ENCODE results near the gene PRR14. TPM values are rescaled to one million over a fixed set of nuclear protein-coding genes. Genes with fewer than 3 reads are reported as not detected.

The PRR14 gene
- total and polyA plus RNA-seq, 2 experiments from 2014 or later: 6.6 to 18.7 TPM

DNA sequence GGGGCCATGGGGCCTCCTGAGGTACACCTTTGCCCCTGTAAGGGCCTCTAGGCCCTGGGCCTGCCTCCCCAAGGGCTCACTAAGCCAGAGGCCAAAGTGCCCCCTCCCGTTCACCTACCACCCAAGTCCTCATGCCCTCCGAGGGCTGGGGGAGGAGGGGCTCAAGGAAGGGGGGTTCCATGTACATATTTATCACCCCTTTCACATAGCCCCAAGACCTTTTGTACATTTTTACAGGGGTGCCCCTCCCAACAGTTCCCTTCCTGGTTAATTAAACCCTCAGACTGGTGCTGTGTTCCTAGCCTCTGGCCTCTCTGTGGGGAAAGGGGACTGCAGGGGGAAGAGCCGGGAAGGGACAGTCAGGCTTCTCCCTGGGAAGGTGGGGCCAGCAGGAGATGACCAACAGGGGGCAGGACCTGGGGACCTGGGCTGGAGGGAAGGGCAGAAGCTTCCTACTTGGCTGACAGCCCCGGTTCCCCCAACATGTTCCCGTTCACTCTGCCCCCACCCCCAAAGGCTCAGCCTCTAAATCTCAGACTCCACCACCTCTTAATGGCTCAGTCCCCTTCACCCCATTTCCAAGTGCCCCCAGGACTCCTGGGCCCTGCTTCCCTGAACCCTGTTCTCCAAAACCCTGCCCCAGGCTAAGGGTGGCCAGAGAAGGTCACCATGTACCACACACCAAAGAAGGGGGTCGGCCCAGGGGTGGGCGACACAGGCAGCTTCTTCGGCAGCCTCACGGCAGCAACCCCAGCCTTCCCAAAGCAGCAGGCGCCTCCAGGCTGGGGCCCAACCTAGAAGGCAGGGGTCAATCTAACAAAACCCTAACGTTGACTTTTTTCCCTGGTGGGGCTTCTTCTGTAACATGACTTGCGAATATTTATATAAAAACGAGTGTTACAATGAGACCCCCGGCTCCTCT, 19.4 kb downstream of the PRR14 start:
- Histone ChIP-seq H4K20me1 (ENCODE audit: insufficient read depth, poor library complexity, severe bottlenecking) (peaks cover 11% of the 10 kb centered on the region), H2AFZ (no peak overlapping the region), H3K9me2 (replicated peaks; ENCODE audit: insufficient read depth) (no peaks in the 10 kb centered on the region), H3K36me3 (replicated peaks; ENCODE audit: insufficient read depth, low read depth) (no peaks in the 10 kb centered on the region), H3K4me3 (no peak overlapping the region), H3K27me3 (no peaks in the 10 kb centered on the region), H3K4me2 (no peak overlapping the region), H3K79me2 (peaks cover 4% of the 10 kb centered on the region), H3K27ac (no peak overlapping the region), H3K9me3 (ENCODE audit: low read depth) (no peaks in the 10 kb centered on the region), H3K4me1 (ENCODE audit: insufficient read depth) (no peaks in the 10 kb centered on the region)
- DNase-seq (ENCODE audit: low spot score): no peak
- WGBS (ENCODE audit: low lambda C conversion rate, missing lambda C conversion rate): 96% methylated on average over 12 of the region's 14 CpGs
- TF ChIP-seq, protein P1, sequence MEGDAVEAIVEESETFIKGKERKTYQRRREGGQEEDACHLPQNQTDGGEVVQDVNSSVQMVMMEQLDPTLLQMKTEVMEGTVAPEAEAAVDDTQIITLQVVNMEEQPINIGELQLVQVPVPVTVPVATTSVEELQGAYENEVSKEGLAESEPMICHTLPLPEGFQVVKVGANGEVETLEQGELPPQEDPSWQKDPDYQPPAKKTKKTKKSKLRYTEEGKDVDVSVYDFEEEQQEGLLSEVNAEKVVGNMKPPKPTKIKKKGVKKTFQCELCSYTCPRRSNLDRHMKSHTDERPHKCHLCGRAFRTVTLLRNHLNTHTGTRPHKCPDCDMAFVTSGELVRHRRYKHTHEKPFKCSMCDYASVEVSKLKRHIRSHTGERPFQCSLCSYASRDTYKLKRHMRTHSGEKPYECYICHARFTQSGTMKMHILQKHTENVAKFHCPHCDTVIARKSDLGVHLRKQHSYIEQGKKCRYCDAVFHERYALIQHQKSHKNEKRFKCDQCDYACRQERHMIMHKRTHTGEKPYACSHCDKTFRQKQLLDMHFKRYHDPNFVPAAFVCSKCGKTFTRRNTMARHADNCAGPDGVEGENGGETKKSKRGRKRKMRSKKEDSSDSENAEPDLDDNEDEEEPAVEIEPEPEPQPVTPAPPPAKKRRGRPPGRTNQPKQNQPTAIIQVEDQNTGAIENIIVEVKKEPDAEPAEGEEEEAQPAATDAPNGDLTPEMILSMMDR (IDR thresholded peaks at IDR 0.05; ENCODE audit: poor library complexity): no peak
- TF ChIP-seq EZH2 (IDR thresholded peaks at IDR 0.05; ENCODE audit: borderline replicate concordance): no peak
- TF ChIP-seq EZH2phosphoT487 (IDR thresholded peaks at IDR 0.05; ENCODE audit: low read depth, severe bottlenecking, unreplicated experiment): no peak

GRCh38 chr16:30675143-30675542, 24.4 kb downstream of the PRR14 start:
- 85% methylated on average over 10 of the region's 10 CpGs for WGBS (ENCODE audit: low lambda C conversion rate, missing lambda C conversion rate)
- no peaks in the 10 kb centered on the region for H3K79me2 ChIP-seq
- H4K20me1 ChIP-seq (ENCODE audit: insufficient read depth, poor library complexity, severe bottlenecking): no peaks in the 10 kb centered on the region
- no peak overlapping the region for H3K4me3 ChIP-seq
- H3K27ac ChIP-seq: no peak overlapping the region
- TF ChIP-seq, protein P1 (IDR thresholded peaks at IDR 0.05; ENCODE audit: poor library complexity): no peak
- no peak for TF ChIP-seq EZH2 (IDR thresholded peaks at IDR 0.05; ENCODE audit: borderline replicate concordance)
- TF ChIP-seq EZH2phosphoT487 (IDR thresholded peaks at IDR 0.05; ENCODE audit: low read depth, severe bottlenecking, unreplicated experiment): no peak
- no peaks in the 10 kb centered on the region for H3K4me1 ChIP-seq (ENCODE audit: insufficient read depth)
- no peaks in the 10 kb centered on the region for H3K9me3 ChIP-seq (ENCODE audit: low read depth)
- no peak overlapping the region for H3K4me2 ChIP-seq
- no peak overlapping the region for H2AFZ ChIP-seq
- no peaks in the 10 kb centered on the region for H3K36me3 ChIP-seq (replicated peaks; ENCODE audit: insufficient read depth, low read depth)
- DNase-seq (ENCODE audit: low spot score): no peak
- no peaks in the 10 kb centered on the region for H3K27me3 ChIP-seq
- no peaks in the 10 kb centered on the region for H3K9me2 ChIP-seq (replicated peaks; ENCODE audit: insufficient read depth)

DNA sequence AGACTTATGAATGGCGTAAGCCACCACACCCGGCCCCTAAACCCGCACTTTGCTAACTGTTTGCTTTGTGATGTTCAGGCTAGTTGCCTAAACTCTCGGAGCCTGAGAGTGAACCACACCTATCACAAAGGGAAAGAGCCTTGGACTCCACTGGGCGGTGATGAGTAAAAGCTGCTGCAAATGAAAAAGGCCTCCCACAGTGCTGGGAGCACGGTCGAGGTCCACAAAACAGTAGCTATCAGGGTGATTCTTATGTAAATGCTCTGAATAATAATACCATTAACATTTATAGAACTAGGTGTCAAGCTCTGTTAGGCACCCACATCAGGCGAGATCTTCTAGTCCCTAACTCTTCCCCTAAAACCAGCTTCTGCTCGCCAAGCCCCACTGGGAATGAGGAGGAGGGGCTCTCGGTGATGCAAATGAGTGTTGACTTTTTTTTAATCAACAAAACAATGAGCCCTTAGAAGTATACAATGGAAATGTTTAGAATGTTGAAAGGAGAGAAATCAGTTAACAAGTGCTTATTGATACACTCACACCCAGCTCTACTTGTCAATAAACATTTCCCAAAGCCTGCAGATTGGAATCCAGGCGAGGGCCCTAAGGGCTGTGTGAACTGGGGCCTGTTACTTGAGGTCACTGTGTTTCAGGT, 27.3 kb downstream of the PRR14 start:
- H3K4me2 ChIP-seq: no peak overlapping the region

More for the DNA sequence above, 27.3 kb downstream of the PRR14 start:
- no peaks in the 10 kb centered on the region for H3K36me3 ChIP-seq (replicated peaks; ENCODE audit: insufficient read depth, low read depth)
- TF ChIP-seq, protein P1 (IDR thresholded peaks at IDR 0.05; ENCODE audit: poor library complexity): no peak
- TF ChIP-seq EZH2 (IDR thresholded peaks at IDR 0.05; ENCODE audit: borderline replicate concordance) (no peak), EZH2phosphoT487 (IDR thresholded peaks at IDR 0.05; ENCODE audit: low read depth, severe bottlenecking, unreplicated experiment) (no peak)
- H3K9me3 ChIP-seq (ENCODE audit: low read depth): no peaks in the 10 kb centered on the region
- H2AFZ ChIP-seq: no peak overlapping the region
- H3K4me3 ChIP-seq: no peak overlapping the region
- H3K27ac ChIP-seq: no peak overlapping the region
- DNase-seq (ENCODE audit: low spot score): no peak
- no peaks in the 10 kb centered on the region for H3K4me1 ChIP-seq (ENCODE audit: insufficient read depth)
- H3K79me2 ChIP-seq: no peaks in the 10 kb centered on the region
- H3K27me3 ChIP-seq: no peaks in the 10 kb centered on the region
- H3K9me2 ChIP-seq (replicated peaks; ENCODE audit: insufficient read depth): no peaks in the 10 kb centered on the region
- no peaks in the 10 kb centered on the region for H4K20me1 ChIP-seq (ENCODE audit: insufficient read depth, poor library complexity, severe bottlenecking)
- 53% methylated on average over 11 of the region's 11 CpGs for WGBS (ENCODE audit: low lambda C conversion rate, missing lambda C conversion rate)
